NCI-H2107 treated with DMSO at 0.1 percent for 48 hours (cell line): Measurements from ENCODE around the gene CDC27.
"Not testable (repeated sequence)": the region's sequence is repeated elsewhere in the genome, so short reads cannot be mapped to it uniquely, and the experiment has no call there.

Experiments
- DNase-seq: peaks from one replicate; lab custom pipeline; 2025; ENCODE audit not compliant: unreplicated experiment; lab: John Stamatoyannopoulos, UW

Gene CDC27

DNA sequence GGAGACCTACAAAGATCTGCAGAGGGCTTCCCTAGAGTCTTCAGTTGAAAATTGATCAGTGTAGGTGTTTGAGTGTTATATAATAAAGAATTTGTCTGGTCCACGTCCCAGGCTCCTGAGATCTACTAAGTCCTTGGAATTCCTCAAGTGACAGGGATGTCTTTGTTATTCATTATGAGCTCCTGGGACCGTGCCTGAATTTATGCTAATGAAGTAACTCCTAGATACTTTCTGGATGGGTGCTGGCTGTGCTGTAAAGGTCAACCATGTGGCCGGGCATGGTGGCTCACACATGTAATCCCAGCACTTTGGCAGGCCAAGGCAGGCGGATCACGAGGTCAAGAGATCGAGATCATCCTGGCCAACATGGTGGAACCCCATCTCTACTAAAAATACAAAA, 43.7 kb downstream of the CDC27 start:
- DNase-seq, result no peak

GRCh38 chr17:47135235-47135634, 53.9 kb downstream of the CDC27 start:
- DNase-seq, result no peak

DNA sequence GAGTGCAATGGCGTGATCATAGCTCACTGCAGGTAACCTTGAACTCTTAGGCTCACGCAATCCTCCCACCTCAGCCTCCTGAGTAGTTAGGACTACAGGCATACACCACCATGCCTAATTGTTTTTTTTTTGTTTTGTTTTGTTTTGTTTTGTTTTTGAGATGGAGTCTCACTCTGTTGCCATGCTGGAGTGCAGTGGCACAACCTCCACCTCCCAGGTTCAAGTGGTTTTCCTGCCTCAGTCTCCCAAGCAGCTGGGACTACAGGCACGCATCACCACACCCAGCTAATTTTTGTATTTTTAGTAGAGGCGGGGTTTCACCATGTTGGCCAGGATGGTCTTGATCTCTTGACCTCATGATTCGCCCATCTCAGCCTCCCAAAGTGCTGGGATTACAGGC, 54.7 kb downstream of the CDC27 start:
- not testable (repeated sequence) for DNase-seq

DNA sequence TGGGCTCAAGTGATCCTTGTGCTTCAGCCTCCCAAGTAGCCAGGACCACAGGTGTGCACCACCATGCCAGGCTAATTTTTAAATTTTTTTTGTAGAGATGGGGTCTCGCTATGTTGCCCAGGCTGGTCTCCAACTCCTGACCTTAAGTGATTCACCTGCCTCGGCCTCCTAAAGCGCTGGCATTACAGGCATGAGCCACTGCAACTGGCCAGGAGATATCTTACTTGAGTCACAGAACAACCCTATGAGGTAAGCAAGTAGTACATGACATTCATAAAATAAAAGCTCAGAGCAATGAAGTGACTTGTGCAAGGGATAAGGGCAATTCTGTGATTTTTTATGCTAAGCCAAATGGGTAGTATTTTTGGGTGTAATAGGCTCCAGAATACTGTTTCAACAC, 57.3 kb downstream of the CDC27 start:
- no peak for DNase-seq

DNA sequence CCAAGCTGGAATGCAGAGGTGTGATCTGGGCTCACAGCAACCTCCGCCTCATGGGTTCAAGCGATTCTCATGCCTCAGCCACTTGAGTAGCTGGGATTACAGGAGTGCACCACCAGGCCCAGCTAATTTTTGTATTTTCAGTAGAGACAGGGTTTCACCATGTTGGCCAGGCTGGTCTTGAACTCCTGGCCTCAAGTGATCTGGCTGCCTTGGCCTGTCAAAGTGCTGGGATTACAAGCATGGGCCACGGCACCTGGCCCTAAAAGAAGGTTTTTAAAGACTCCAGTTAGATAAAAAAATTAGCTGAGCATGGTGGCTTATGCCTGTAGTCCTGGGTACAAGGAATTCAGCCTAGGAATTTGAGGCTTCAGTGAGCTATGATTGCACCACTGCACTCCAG, 62.3 kb downstream of the CDC27 start:
- DNase-seq, result not testable (repeated sequence)

- not testable (repeated sequence) for DNase-seq
These were observed 65.8 kb downstream of the CDC27 start for GRCh38 chr17:47123262-47123661.

DNA sequence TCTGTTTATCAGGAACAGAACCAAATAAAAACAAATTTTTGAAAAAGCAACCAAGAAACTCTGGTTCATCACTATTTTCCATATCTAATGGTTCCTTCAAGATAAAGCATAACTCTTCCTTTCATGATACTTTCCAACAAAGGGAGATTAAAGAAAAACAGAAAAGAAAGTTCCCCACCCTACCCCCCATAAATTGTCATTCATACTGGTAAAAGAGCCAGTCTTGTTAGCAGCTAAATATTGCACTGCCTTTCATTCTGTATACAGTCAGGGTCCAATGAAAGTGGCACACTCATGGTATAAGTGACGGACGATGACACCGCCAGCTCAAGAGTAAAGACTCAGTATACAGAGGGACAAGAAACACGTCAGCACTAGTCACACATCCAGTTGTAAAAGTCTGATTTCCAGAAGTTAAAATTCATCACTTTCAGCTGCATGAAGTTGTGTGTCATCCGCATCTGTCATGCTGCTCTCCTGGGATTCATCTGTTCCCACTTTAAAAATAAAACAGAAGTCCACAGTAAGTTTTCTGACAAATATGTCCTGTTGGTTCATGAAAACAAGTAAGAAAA, 68.5 kb downstream of the CDC27 start:
- DNase-seq, result no peak

- DNase-seq, result no peak
These were observed 69.2 kb downstream of the CDC27 start for GRCh38 chr17:47119746-47120520.

DNA sequence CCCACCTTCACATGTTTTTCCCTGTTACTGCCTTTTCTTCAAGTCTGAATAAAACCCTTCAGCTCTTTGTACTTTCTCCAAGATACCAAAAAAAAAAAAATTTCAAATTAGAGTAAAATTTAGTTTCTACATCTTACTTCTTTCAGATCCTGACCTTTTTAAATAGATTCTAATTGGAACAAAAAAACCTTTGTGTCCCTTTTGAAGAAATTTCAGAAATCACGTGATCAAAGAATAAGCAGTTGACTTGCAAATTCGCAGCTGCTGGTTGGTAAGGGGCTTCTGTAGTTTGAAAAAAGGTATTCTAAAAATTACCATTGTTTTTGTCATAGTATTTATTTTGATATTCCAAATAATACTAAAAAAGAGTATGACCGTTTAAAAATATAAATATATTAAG, 71.7 kb downstream of the CDC27 start:
- DNase-seq, result no peak

GRCh38 chr17:47106130-47106529, 83.0 kb downstream of the CDC27 start:
- DNase-seq, result no peak

GRCh38 chr17:47105246-47105645, 83.8 kb downstream of the CDC27 start:
- DNase-seq, result not testable (repeated sequence)

GRCh38 chr17:47102914-47103313, 86.2 kb downstream of the CDC27 start:
- no peak for DNase-seq

DNA sequence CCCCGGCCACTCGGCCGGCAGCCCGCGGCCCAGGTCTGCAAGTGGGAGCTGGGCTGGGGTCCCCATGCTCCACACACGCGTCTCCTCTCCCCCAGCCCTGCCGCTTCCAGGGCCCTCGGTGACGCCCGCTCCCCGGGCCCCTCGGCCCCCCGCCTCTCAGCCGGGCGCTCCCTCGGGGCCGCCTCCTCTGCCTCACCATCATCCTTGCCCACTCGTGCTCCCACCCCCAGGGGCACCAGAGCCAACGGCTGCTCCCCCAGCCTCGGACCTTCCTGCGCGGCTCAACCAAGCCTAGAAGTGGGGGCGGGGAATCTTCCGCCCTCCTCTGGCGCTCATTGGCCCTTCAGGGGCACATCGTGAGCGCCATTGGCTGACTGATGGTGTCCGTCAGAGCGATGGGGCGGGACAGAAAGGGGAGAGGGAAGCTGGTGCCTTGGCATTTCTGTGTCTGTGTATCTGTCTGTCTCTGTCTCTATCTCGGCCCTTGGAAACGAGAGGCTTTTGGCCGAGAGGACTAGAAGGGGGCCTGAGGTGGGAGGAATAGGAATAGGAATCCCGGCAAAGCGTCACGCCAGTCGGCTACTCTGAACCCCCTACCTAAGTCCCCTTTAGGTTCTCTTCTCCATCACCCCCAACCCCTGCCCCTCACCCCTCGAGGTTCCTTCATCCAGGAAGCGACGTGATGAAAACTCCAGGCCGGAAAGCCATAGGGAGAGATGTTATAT, 88.9 kb downstream of the CDC27 start:
- peak; percentile 78 for DNase-seq

DNA sequence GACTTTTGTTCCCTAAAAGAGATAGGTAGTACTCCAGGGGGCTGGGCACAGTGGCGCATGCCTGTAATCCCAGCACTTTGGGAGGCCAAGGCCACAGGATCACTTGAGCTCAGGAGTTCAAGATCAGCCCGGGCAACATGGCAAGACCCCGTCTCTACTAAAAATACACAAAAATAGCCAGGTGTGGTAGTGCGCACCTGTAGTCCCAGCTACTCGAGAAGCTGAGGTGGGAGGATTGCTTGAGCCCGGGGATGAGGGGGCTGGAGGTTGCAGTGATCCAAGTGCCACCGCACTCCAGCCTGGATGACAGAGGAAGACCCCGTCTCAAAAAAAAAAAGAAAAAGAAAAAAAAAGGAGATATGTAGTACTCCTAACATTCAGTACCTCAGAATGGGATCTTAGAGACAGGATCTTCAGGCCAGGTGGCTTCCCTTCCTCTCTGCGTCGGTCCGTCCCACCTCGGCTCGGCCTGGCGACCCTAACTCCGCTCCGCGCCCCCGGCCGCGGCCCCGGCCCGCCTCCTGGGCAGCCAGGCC, 89.6 kb downstream of the CDC27 start:
- no peak for DNase-seq

DNA sequence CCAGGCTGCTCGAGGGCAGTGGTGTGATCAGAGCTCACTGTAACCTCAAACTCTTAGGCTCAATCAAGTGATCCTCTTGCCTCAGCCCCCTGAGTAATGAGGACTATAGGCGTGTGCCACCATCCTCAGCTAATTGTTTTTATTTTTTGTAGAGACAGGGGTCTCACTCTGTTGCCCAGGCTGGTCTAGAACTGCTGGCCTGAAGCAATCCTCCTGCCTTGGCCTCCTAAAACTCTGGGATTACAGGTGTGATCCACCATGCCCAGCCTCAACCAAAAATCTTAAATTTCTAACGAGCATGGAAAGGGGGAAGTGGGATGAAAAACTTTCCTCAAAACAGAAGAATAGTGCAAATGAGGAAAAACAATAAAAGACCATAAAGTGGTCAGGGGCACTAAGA, 92.8 kb downstream of the CDC27 start:
- DNase-seq, result no peak

DNA sequence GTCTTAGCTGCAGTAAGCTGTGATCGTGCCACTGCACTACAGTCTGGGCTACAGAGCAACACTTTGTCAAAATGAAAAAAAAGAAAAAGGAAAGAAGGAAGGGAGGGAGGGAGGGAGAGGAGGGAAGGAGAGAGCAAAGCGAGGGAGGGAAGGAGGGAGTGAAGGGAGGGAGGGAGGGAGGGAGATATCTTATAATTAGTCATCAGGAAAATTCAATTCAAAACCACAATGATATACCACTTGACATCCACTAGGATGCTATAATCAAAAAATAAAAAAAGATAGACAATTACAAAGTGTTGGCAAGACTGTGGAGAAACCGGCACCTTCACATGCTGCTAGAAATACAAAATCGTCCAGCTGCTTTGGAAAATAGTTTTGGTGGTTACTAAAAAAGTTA, 93.8 kb downstream of the CDC27 start:
- no peak for DNase-seq

GRCh38 chr17:47087093-47087492, 102.0 kb downstream of the CDC27 start:
- DNase-seq, result no peak

- DNase-seq, result no peak
These were observed 103.4 kb downstream of the CDC27 start for GRCh38 chr17:47085736-47086135.

DNA sequence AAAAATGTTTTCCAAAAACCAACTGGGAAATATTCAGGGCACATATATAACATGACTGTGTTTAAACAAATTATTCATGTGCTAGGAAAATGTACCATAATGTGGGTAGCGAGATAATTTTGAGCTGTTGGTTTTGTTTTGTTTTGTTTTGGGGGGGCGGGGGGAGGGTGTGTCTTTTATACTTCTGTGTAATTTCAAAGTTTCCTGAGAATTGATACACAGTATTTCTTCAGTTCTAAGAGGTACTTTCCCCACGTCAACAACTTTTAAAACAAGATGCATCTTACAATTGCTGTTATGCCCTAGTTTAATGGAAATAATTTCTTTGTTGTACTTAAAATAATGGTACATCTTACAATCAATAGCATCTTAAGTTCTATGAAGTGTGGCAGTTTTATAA, 110.3 kb downstream of the CDC27 start:
- DNase-seq, result no peak

DNA sequence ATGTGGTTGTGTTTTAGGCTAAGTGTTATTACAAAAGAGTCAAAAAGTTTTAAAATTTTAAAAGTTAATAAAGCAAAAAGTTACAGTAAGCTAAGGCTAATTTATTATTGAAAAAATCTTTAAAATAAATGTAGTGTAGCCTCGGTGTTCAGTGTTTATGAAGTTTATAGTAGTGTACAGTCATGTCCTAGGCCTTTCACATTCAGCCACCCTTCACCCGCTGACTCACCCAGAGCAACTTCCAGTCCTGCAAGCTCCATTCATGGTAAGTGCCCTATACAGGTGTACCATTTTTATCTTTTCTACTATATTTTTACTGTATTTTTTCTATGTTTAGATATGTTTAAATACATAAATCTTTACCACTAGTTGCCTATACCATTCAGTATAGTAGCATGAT, 111.5 kb downstream of the CDC27 start:
- no peak for DNase-seq

DNA sequence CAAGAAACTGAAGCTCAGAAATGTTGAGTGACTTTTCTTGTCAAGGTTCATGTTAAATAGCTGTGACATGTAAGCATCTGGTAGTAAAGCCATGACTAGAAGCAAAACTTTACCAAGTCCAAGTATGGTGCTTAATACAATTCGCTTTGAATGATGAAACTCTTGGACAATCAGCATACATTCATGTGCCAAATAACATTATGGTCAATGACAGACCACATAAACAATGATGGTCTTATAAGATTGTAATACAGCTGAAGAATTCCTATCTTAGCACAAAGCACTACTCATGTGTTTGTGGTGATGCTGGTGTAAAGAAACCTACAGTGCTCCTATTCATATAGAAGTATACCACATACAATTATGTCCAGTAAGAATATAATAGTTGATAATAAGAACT, 112.9 kb downstream of the CDC27 start:
- no peak for DNase-seq

DNA sequence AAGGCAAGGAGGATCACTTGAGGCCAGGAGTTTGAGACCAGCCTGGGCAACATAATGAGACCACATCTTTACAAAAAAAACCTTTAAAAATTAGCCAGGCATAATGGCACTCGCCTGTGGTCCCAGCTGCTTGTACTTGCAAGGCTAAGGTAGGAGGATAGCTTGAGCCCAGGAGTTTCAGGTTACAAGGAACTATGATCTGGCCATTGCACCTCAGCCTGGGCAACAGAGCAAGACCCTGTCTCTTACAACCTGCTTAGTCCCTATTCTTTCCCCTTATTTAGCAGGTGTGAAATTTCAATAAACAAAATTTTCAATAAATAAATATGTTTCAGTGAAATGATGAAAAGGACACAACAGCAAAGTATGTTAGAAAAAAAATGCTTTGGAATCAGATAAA, 114.7 kb downstream of the CDC27 start:
- DNase-seq, result not testable (repeated sequence)
